HG02623 (cell line): ENCODE results near the gene C16orf82.
"Not testable (repeated sequence)": the region's sequence is repeated elsewhere in the genome, so short reads cannot be mapped to it uniquely, and the experiment has no call there.

ENCODE experiments used
- ATAC-seq: cut with Tn5 transposase; IDR thresholded peaks from one replicate; pipeline ENCODE4 v1.9.1; 2021; ENCODE audit warnings: moderate library complexity; ENCODE audit not compliant: unreplicated experiment

The C16orf82 gene

DNA sequence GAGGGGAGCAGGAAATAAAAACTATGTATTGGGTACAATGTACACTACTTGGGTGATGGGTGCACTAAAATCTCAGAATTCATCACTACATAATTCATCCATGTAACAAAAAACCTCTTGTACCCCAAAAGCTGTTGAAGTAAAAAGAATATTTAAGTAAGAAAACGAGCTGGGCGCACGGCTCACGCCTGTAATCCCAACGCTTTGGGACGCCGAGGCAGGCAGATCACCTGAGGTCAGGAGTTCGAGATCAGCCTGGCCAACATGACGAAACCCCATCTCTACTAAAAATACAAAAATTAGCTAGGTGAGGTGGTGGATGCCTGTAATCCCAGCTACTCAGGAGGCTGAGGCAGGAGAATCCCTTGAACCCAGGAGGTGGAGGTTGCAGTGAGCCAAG is 19.3 kb downstream of the C16orf82 start:
- ATAC-seq: not testable (repeated sequence)

DNA sequence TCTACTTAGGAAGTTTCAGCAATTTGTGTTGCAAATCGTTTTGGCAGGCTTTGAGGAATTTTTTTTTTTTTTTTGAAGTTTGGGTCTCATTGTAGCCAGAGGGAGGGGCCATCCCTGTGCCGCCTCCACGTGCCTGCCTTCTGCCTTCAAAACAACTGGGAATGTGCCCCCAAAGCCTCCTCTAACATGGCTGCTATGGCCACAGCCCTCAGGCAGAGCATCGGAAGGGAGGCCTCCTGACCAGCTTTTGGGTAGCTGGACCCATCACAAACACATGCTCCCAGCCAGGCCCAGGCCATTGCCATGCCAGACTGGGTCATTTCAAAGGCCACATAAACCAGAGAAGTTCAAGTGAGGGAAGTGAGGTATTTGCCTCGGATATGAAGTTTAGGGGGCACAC is 21.5 kb downstream of the C16orf82 start:
- ATAC-seq: no peak

DNA sequence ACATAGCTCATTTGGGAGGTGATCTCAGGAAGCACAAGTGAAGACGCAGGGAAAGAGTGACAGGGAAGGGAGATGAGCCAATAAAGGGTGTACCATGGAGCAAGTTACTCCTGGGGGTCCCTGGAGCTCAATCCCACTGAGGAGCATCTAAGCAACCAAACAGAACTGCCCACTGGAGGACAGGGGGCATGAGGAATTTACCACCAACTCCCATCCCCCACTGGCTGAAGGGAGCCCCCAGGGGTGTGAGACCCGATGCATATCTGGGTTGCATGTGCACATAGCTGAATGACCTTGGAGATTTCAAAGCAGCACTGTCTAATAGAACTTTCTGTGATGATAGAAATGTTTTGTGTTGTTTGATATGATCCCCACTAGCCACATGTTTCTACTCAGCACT is 29.6 kb downstream of the C16orf82 start:
- ATAC-seq: no peak

DNA sequence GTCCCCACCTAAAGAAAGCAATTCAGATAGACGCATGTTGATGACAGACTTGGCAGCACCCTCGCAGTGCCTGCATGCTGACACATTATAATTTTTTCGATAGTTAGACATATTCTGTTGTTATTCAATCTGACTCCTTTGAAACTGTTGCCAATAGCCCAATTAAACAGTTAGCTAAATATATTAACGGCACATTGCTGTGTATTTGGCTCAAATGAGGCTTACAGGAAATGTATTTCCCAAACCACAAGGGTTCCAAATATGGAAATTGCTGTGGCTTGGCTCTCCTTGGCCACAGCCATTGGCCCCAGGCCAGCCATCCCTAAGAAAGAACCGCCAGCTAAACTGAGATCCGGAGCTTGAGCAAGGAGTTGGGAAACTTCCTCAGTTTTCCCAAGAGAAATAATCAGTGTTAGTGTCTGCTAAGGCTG is 31.1 kb downstream of the C16orf82 start:
- ATAC-seq: no peak

DNA sequence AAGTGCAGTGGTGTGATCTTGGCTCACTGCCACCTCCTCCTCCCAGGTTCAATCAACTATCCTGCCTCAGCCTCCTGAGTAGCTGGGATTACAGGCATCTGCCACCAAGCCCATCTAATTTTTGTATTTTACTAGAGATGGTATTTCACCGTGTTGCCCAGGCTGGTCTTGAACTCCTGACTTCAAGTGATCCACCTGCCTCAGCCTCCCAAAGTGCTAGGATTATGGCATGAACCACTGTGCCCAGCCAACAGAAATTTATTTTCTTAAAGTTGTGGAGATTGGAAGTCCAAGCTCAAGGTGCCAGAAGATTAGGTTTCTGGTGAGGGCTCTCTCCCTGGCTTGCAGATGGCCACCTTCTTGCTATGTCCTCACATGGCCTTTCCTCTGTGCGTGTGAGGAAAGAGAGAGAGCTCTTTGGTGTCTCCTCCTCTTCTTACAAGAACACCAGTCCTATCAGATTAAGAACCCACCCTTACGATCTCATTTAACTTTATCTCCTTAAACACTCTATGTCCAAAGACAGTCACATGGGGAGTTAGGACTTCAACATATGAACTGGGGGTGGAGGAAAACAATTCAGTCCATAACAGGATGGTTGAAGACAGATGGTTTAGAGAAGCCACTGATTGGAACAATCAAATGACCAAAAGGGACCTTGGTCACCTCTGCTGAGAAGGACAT is 31.8 kb downstream of the C16orf82 start:
- ATAC-seq: no peak

DNA sequence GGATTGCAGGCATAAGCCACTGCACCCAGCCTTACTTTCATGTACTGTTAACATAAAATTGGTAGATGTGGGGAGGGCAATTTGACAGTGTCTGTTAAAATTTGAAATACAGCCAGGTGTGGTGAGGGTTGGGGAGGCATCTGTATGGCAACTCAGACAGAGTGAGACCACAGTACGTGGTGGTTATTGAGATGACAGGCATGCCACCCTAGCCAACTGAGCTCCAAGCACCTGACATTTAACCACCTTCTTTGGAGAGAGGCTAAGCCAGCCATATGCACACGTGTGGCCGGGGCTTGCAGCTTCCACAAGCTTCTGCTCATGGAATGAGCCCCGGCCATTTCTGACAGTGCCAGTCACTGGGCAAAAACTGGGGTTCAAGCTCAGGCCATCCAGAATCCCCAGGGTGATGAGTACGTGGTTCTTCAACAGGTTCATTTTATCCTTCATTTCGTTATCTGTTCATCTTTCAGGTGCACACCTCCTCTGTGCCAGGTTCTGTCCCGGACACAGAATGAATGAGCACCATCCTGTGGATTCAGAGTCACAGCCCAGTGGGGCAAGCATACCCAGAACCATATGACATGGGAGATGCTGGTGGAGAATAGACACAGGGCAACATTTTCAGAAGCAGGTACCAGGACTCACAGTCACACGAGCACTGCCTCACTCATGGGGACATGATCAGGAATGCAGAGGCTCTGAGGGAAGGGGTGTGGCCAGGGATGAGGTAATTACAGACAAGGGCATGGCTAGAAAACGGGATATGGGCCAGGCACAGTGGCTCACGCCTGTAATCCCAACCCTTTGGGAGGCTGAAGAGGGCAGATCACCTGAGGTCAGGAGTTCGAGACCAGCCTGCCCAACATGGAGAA is 36.2 kb downstream of the C16orf82 start:
- no peak for ATAC-seq

DNA sequence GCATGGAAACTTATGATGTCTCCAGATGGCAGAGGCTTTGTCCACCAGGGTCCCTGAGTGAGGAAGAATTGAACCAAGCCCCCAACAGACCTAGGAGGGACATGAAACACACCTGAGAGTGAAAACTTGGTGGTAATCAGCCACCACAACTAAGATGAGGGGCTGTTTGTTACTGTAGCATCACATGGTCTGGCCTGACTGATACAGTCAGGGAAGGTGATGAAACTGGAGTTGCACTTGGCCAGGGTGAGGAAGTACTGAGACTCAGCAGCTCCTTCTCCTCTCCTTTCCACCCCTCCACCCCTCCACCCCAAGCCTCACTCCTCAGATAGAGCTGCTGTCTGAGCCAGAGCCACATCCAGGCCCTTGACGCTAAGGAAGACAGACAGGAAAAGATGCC is 37.2 kb downstream of the C16orf82 start:
- ATAC-seq: no peak

DNA sequence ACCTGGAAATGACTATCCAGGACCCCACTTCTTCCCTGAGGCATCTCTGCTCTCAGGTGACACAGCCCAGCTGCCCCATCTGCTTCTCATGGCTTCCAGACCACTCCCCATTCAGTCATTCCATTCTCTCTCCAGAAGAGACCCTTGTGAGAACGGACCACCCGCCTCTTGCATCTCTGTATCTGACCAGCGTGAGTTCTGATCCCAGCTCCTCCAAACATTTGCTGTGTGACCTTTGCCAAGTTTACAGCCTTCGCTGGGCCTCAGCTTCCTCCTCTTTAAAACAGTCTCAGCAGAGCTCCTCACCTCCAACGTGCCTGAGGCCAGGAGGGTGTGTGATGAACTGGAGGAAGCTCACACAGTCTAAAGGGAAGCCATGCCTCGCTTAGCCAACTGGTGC is 39.6 kb downstream of the C16orf82 start:
- no peak for ATAC-seq

DNA sequence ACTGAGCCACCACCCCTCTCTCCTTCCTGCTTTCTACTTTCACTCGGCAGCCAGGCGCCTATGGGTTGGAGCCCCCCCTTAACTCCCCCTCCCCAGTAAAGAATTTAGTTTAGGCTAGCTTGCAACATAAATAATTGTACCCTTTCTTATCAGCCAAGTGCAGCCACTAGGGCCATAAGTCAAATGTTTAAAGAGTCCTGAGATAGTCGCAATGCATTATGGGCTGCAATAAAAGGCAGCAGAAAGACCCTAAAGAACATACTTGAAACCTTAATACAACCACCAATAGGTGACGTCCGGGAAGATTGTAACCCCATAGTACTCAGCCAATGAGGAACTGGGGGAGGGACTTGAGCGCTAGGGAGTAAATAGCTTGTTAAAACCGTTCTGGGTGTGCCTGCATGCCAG is 40.5 kb downstream of the C16orf82 start:
- ATAC-seq: no peak

DNA sequence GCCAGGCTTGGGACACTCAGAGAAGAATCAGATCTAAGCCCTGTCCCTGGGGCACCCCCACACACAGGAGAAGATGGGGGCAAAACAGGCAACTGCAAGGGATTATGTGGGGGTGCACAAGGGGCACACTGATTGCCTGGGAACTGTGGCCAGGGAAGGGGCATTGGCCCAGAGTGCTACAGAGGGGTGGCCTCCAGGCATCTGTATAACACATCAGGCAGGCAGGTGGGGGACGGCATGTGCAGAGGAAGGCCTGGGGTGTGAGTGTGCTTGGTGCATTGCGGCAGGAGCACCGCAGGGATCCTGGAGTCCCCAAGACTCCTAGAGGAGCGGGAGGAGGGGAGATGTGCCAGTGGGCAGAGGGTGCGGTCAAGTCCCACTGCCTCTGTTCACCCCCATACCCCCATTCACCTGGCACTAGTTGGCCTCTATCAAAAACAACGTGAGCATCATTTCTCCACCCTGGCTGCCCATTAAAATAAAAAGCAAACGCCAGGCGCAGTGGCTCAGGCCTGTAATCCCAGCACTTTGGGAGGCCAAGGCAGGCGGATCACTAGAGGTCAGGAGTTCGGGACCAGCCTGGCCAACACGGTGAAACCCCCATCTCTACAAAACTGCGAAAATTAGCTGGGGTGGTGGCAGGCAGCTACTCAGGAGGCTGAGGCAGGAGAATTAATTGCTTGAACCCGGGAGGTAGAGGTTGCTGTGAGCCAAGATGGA is 41.5 kb downstream of the C16orf82 start:
- no peak for ATAC-seq

DNA sequence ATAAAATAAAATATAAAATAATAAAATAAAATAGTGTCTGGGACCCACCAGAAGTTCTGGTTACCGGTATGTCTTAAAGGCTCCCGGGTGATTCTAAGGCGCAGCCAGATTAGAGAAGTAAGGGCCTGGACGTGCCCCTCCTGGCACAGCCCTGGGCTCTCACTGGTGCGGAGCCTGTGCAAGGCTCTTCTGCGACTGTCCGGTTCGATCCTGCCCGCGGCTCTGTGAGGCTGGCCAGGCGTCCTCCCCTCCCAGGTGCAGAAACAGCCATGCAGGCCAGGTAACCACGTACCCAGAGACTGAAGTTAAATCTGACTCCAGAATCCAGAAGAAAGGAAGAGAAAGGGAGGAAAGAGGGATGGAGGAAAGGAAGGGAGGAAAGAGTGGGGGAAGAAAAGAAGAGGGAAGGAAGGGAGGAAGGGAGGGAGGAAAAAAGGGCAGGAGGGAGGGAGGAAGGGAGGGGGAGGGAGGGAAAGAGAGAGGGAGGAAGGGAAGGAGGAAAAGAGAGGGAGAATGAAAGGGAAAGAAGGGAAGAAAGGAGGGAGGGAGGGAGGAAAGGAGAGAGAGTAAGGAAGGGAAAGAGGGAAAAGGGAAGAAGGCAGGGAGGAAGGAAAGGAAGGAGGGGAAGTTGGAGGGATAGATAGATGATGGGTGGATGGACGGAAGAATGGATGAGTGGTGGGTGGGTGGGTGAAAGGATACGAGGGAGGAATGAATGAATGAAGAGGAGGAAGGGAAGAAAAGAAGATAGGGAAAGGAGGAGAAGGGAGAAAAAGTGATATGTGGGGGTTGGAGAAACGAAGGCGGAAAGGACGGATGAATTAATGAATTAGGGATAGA is 42.3 kb downstream of the C16orf82 start:
- no peak for ATAC-seq

DNA sequence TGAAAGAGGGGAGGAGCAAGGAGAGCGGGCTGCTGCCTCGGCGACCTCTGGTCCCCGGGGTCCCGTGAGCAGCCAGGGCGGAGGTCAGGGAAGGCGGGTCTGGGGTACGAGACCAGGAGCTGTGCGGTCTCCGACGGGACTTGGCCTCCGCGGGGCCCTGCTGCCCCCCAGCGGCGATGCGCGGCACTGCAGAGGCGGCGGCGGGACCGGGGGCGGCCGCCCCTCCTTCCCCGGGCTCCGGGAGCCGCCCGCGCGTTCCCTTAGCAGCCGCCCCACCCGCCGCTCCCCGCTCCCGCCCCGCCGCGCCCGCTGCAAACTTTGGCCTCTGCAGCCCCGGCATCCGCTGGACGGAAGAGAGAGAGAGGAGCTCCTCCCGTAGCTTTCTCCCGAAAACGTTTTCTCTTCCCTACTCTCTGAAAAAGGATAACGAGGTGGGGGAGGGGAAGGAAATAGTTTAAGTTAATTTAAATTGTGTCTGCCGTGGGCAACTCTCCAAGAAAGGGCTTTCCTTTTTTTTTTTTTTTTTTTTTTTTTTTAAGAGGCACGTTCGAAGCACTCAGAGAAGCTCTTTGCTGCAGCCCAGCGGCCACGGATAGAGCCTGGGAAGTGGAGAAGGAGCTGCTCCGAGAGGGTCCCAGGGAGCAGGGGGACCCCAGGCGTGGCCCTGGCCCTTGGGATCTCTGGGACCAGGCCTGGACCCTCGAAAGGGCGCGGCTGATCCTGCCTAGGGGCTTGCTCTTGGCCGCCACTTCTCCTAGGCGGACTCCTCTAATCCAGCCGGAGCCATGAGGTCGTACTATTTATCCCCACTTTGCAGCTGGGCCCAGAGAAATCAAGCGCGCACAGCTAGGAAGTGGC is 43.2 kb downstream of the C16orf82 start:
- ATAC-seq: peak; percentile 45

DNA sequence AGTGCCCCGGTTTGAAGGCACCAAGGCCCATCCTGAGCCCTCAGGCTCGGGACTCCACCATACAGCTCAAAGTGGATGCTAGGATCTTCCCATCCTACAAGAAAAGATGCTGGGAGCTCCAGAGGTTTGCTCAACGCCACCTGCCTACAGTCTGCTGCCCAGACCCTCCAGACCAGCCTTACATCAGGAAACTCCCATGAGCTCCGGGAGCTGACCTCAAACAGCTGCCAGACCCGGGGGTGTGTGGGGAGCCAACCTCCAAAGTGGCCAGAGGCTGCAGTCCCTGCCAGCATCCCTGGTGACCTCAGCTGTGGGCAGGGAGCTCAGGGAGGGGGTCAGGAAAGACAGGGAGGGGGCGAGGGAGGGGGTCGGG is 43.8 kb downstream of the C16orf82 start:
- ATAC-seq: no peak

DNA sequence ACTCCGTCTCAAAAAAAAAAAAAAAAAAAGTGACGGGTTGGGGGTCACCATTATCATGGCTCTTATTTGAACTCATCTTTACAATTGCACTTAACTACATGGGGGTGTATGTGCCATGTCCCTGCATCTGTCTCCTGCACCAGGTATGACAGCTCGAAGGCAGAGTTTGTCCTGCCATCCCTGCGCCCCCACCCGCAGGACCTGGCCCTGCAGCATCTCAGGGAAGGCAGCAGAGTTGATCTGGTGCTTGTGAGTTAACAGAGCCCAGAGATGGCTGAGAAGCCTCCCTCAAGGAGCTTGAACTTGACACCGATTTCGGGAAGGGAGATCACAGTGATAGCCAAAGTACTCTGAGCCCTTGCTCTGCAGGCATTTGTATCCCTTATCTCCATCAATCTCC is 44.8 kb downstream of the C16orf82 start:
- no peak for ATAC-seq

DNA sequence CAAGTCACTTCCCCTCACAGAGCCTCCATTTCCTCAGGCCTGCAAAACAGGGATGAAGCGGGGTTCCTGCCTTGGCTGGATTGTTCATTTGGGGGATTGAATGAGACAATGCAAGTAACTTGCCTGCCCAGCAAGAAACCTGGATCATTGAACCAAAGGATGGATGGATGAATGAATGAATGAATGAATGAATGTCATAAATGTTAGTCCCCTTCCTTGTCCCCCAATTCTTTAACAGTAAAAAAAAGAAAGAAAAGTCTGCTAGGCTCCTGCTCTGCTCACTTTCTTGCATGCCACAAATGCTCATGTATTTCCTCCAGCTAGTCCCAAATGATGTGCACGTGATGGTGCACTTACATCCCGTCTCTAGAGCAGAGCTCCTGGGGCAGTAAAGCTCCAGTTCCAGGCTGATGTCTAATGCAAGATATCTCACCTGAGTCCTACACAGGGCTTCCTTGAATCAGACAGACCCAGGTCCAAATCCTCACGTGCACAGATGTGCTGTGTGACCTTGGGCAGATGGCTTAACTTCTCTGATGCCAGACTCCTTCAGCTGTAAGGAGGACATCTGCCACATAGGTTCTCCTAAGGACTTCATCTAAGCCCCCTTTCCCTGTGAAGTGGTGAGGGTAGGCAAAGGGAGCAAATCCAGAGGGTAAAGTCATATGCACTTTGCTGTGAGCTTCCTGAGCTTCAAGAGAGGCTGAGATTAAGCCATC is 45.5 kb downstream of the C16orf82 start:
- ATAC-seq: no peak

DNA sequence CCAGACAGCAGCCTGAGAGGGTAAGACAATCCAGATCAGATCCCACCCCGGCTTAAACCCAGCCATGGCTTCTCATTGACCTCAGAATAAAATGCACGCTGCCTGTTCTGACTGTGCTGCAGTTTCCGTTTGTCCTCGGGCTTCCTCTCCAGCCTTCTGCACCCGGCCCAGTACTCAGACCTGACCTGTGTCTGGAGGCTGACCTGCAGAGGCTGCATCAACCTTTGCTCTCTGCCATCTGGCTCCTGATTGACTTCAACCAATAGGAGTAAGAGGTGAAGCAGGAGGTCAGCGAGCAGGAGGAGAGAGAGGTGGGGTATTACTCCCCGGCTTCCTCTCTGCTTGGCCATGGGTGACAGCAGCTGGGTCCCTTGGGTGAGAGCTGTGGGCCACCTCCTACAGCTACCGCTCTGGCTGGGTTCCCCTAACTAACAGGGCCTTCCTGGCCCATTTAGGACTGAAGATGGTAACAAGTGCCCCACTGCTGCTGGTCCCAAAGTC is 46.7 kb downstream of the C16orf82 start:
- ATAC-seq: no peak

DNA sequence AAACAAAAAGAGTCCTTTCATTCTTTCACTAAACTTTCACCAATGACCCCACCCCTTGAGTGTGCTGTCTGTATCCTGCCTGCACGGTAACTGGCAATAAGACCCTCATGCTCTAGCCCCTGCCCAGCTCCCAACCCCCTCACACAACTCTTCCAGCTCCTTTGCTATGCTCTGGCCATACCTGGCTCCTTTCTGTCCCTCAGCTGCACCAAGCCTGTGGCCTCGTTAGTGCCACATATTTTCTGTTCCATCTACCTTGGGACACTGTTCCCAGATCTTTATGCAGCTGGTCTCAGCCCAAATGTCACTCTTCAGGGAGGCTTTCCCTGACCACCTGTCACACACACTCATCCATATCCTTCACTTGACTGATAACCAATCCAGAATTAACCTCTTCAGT is 47.3 kb downstream of the C16orf82 start:
- ATAC-seq: no peak

DNA sequence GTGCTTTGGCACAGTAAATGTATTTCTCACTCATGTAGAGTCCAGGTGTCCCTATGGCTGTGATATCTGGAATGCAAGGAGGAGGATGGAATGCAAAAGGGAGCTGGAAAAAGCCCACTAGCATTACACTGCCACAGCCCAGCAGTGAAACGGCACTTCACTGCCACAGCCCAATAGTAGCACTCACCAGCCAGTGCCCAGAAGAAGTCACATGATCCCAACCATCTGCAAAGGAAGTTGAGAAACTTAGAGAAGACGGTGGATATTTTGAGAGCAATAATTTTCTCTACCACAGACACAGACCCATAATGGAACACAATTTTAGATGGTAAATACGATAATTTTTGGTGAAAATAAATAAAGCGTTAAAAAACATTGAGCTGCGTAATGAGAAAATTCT is 51.8 kb downstream of the C16orf82 start:
- no peak for ATAC-seq
